HepG2 (cell line): ENCODE measurements around the gene ABHD13. TPM values are rescaled to one million over a fixed set of nuclear protein-coding genes. Genes with fewer than 3 reads are reported as not detected.

ENCODE experiments used
- ELF4 ChIP-seq: sonication (generic); formaldehyde crosslinking; IDR thresholded peaks from 2 replicates; pipeline ENCODE4 v1.5.0; 2020; ENCODE audit warnings: missing genetic modification reagents, mild to moderate bottlenecking, moderate library complexity, borderline replicate concordance
- FOXK1 ChIP-seq: sonication (generic); formaldehyde crosslinking; IDR thresholded peaks from 2 replicates; pipeline ENCODE4 v1.4.0; 2020; ENCODE audit warnings: low read depth, missing genetic modification reagents, borderline replicate concordance
- FOXK2 ChIP-seq: fragments of 450-650 bp; IDR thresholded peaks from 2 replicates; pipeline ENCODE4 v1.6.1; 2016
- IKZF4 ChIP-seq: sonication (generic); formaldehyde crosslinking; IDR thresholded peaks from 2 replicates; pipeline ENCODE4 v1.5.1; 2020; ENCODE audit warnings: borderline replicate concordance, mild to moderate bottlenecking, low read depth, missing genetic modification reagents; ENCODE audit errors: not compliant biosample characterization
- MEF2D ChIP-seq: sonication (generic); formaldehyde crosslinking; IDR thresholded peaks from 2 replicates; pipeline ENCODE4 v1.5.1; 2020; ENCODE audit warnings: mild to moderate bottlenecking, missing genetic modification reagents
- MZF1 ChIP-seq: sonication (generic); formaldehyde crosslinking; IDR thresholded peaks from 2 replicates; pipeline ENCODE4 v1.8.1; 2023; ENCODE audit warnings: mild to moderate bottlenecking, missing genetic modification reagents, borderline replicate concordance
- NCOA2 ChIP-seq: sonication (generic); formaldehyde crosslinking; IDR thresholded peaks from 2 replicates; pipeline ENCODE4 v1.8.0; 2022; ENCODE audit warnings: inconsistent platforms
- NFKBIZ ChIP-seq: IDR thresholded peaks from 2 replicates; pipeline ENCODE4 v1.6.1; 2018; ENCODE audit warnings: missing genetic modification reagents, missing compliant biosample characterization
- NKX3-1 ChIP-seq: sonication (generic); formaldehyde crosslinking; IDR thresholded peaks from 2 replicates; pipeline ENCODE4 v1.5.0; 2020; ENCODE audit warnings: missing genetic modification reagents
- PHF20 ChIP-seq: sonication (generic); formaldehyde crosslinking; IDR thresholded peaks from 2 replicates; pipeline ENCODE4 v1.5.0; 2020; ENCODE audit warnings: mild to moderate bottlenecking, missing genetic modification reagents
- POLR2A ChIP-seq, 2 experiments: IDR thresholded peaks; 2 replicates each; pipeline ENCODE4 v1.6.1; 2011; ENCODE audit warnings: low read depth in 2 of 2, low read length in 2 of 2, mild to moderate bottlenecking in 1 of 2, moderate library complexity in 1 of 2; ENCODE audit not compliant: insufficient read depth in 1 of 2
- SYNCRIP ChIP-seq: fragments of 200-400 bp; formaldehyde crosslinking; IDR thresholded peaks from 2 replicates; pipeline ENCODE4 v1.6.1; 2018; ENCODE audit warnings: mild to moderate bottlenecking, low read depth, low read length; ENCODE audit not compliant: insufficient read depth
- TP53 ChIP-seq: sonication (generic); formaldehyde crosslinking; conservative IDR thresholded peaks from 2 replicates; pipeline ENCODE4 v1.4.0; 2020; ENCODE audit warnings: missing genetic modification reagents
- ZFP36L1 ChIP-seq: sonication (generic); formaldehyde crosslinking; IDR thresholded peaks from 2 replicates; pipeline ENCODE4 v1.8.0; 2022; ENCODE audit warnings: mild to moderate bottlenecking, missing genetic modification reagents, moderate library complexity
- ZMYM2 ChIP-seq: sonication (generic); formaldehyde crosslinking; IDR thresholded peaks from 2 replicates; pipeline ENCODE4 v1.8.0; 2022; ENCODE audit warnings: mild to moderate bottlenecking, missing genetic modification reagents
- ZNF10 ChIP-seq: sonication (generic); formaldehyde crosslinking; IDR thresholded peaks from 2 replicates; pipeline ENCODE4 v1.4.0; 2020; ENCODE audit warnings: mild to moderate bottlenecking, low read depth, missing genetic modification reagents, borderline replicate concordance
- ZNF17 ChIP-seq: sonication (generic); formaldehyde crosslinking; IDR thresholded peaks from 2 replicates; pipeline ENCODE4 v1.5.0; 2020; ENCODE audit warnings: mild to moderate bottlenecking, missing genetic modification reagents
- ZNF430 ChIP-seq: sonication (generic); formaldehyde crosslinking; IDR thresholded peaks from 2 replicates; pipeline ENCODE4 v1.9.0; 2021; ENCODE audit warnings: mild to moderate bottlenecking, missing genetic modification reagents
- ZNF678 ChIP-seq: sonication (generic); formaldehyde crosslinking; IDR thresholded peaks from 2 replicates; pipeline ENCODE4 v1.4.0; 2020; ENCODE audit warnings: mild to moderate bottlenecking, missing genetic modification reagents
- polyA plus RNA-seq, 8 experiments: library from polyadenylated mRNA; depleted of rRNA in 3 of 8; stranded (reverse) in 7 of 8; unstranded in 1 of 8; fragments of >200 nt; fragmentation: Illumina TruSeq in 4 of 8; extraction: Trizol in 4 of 8; gene quantifications; 2 replicates each; pipeline versions ENCODE4 v1.2.1 to v1.2.3, GENCODE V29; 2011 to 2016; ENCODE audit warnings: low read depth in 4 of 8, missing spikeins in 1 of 8, mixed read lengths in 1 of 8; ENCODE audit not compliant: insufficient read depth in 1 of 8
- total RNA-seq, 5 experiments: library from RNA; depleted of rRNA; stranded (reverse); fragments of >200 nt; fragmentation: Illumina TruSeq; extraction: Trizol; gene quantifications; 2 replicates each; pipeline ENCODE4 v1.2.3, GENCODE V29; 2016; ENCODE audit warnings: low read depth in 1 of 5
- TF ChIP-seq, protein P1 (sequence below): sonication (generic); formaldehyde crosslinking; IDR thresholded peaks from 2 replicates; pipeline ENCODE4 v1.5.0; 2020; ENCODE audit warnings: mild to moderate bottlenecking, missing genetic modification reagents, moderate library complexity
- TF ChIP-seq, protein P2 (sequence below): sonication (generic); formaldehyde crosslinking; IDR thresholded peaks from 2 replicates; pipeline ENCODE4 v1.4.0; 2020; ENCODE audit warnings: mild to moderate bottlenecking, missing genetic modification reagents, borderline replicate concordance

Gene ABHD13
- total and polyA plus RNA-seq, 2 of the 13 experiments (the other 11 are each of a cell fraction or from before 2014, with no cell fraction given): 4.3 to 6.2 TPM

DNA sequence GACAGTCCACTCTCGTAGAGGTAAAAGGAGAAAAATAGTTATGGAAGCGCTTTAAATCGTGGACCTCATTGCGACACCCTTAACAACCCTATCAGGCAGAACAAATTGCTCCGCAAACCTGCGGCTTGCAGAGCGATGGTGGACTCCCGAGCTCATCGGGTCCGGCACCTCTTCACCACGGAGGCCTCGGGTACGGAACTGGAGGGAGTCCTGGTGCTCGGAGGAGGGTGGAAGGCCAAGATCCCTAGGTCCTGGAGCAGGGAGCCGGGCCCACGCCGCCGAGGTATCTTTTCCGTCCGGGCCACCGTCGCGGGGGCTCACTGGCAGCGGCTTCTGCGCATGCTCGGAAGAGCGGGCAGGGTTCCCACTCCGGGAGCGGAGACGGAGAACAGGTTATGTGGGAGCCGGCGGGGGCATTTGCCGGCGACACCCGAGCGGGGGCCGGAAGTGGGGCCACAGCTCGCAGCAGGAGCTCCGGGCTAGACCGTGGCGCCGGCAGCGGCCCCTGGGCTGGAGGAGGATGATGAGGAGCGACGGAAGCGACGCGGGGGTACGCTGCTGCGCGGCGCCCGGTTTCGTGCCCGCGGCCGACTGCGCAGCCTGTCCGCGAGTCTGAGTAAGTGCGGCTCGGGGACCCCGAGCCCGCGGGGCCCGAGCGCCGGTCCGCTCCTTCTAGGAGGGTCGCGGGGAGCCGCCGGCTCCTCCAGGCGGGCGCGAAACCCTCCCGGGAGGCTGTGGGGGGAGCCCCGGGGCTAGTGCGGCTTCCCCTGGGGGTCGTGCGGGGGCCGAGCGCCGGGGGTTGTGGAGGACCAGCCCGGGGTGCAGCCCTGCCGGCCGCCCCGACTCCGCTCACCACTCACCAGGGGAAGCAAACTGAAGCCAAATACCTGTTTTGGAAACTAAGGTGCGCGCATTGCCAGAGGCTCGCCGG, at the start of gene ABHD13 (continued):
- TF ChIP-seq, protein P1, sequence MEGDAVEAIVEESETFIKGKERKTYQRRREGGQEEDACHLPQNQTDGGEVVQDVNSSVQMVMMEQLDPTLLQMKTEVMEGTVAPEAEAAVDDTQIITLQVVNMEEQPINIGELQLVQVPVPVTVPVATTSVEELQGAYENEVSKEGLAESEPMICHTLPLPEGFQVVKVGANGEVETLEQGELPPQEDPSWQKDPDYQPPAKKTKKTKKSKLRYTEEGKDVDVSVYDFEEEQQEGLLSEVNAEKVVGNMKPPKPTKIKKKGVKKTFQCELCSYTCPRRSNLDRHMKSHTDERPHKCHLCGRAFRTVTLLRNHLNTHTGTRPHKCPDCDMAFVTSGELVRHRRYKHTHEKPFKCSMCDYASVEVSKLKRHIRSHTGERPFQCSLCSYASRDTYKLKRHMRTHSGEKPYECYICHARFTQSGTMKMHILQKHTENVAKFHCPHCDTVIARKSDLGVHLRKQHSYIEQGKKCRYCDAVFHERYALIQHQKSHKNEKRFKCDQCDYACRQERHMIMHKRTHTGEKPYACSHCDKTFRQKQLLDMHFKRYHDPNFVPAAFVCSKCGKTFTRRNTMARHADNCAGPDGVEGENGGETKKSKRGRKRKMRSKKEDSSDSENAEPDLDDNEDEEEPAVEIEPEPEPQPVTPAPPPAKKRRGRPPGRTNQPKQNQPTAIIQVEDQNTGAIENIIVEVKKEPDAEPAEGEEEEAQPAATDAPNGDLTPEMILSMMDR (CRISPR knock-in tag): peak; percentile 22; the same call in 1 of the 2 replicates
- no peak for TF ChIP-seq FOXK2
- TF ChIP-seq MEF2D (CRISPR knock-in tag): peak; percentile 81
- TF ChIP-seq MZF1: no peak
- peak; percentile 71; the same call in 1 of the 2 replicates for TF ChIP-seq FOXK1 (CRISPR knock-in tag)
- TF ChIP-seq ZFP36L1 (CRISPR knock-in tag): no peak
- TF ChIP-seq ELF4 (CRISPR knock-in tag): 0 out of 2 replicates have a peak, but pooled peaks have one; percentile 54
- TF ChIP-seq ZNF430 (CRISPR knock-in tag): peak; percentile 83
- TF ChIP-seq POLR2A (IDR thresholded peaks at IDR 0.05; ENCODE audit: insufficient read depth in 1 of 2, low read depth in 2 of 2, low read length in 2 of 2): peak; percentile 71 to 73
- TF ChIP-seq ZMYM2 (CRISPR knock-in tag): no peak
- TF ChIP-seq ZNF678 (CRISPR knock-in tag): no peak
- TF ChIP-seq ZNF17: no peak
- TF ChIP-seq, protein P2, sequence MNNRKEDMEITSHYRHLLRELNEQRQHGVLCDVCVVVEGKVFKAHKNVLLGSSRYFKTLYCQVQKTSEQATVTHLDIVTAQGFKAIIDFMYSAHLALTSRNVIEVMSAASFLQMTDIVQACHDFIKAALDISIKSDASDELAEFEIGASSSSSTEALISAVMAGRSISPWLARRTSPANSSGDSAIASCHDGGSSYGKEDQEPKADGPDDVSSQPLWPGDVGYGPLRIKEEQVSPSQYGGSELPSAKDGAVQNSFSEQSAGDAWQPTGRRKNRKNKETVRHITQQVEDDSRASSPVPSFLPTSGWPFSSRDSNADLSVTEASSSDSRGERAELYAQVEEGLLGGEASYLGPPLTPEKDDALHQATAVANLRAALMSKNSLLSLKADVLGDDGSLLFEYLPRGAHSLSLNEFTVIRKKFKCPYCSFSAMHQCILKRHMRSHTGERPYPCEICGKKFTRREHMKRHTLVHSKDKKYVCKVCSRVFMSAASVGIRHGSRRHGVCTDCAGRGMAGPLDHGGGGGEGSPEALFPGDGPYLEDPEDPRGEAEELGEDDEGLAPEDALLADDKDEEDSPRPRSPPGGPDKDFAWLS: no peak
- no peak for TF ChIP-seq ZNF10 (CRISPR knock-in tag)
- TF ChIP-seq SYNCRIP: no peak
- peak; percentile 70 for TF ChIP-seq NFKBIZ (CRISPR knock-in tag)
- peak; percentile 53; the same call in 1 of the 2 replicates for TF ChIP-seq TP53 (CRISPR knock-in tag)
- TF ChIP-seq IKZF4 (CRISPR knock-in tag): no peak
- TF ChIP-seq NKX3-1: 0 out of 2 replicates have a peak, but pooled peaks have one; percentile 39
- peak; percentile 87 for TF ChIP-seq PHF20 (CRISPR knock-in tag)
- TF ChIP-seq NCOA2 (CRISPR knock-in tag): no peak
